HCT116 (cell line): ENCODE results near the gene CCSAP.

Experiments
- CTCF ChIP-seq, 3 experiments: fragments of 200-600 bp in 1 of 3; sonication (generic) in 1 of 3; IDR thresholded peaks in 2 of 3; conservative IDR thresholded peaks in 1 of 3; 2 replicates each; pipeline ENCODE4 v1.5.1; 2012 to 2017; ENCODE audit warnings: low read depth in 2 of 3, low read length in 2 of 3, antibody characterized with exemption in 1 of 3, borderline replicate concordance in 1 of 3, control low read depth in 1 of 3, mild to moderate bottlenecking in 1 of 3, mixed read lengths in 1 of 3, mixed run types in 1 of 3, moderate library complexity in 1 of 3; ENCODE audit not compliant: insufficient read depth in 1 of 3
- POLR2A ChIP-seq: IDR thresholded peaks from 2 replicates; pipeline ENCODE4 v1.7.0; 2011; ENCODE audit warnings: borderline replicate concordance; ENCODE audit not compliant: insufficient read depth, insufficient read length; ENCODE audit errors: extremely low read depth
- POLR2AphosphoS5 ChIP-seq: IDR thresholded peaks from 2 replicates; pipeline ENCODE4 v1.6.1; 2011; ENCODE audit warnings: mild to moderate bottlenecking, low read depth, low read length, moderate library complexity

- TF ChIP-seq POLR2A (no peak), CTCF (IDR thresholded peaks at IDR 0.05 in 2 of 3, conservative IDR thresholded peaks at IDR 0.05 in 1 of 3; ENCODE audit: borderline replicate concordance in 1 of 3, insufficient read depth in 1 of 3, low read depth in 2 of 3, low read length in 2 of 3) (no peak), POLR2AphosphoS5 (no peak)
These were observed 3.8 kb downstream of the CCSAP start for GRCh38 chr1:229339086-229339485.
